ENCODE measurements around the gene ATP8B4. TPM values are rescaled to one million over a fixed set of nuclear protein-coding genes. Genes with fewer than 3 reads are reported as not detected.

ATP8B4 gene
- total and polyA plus RNA-seq, 2 donors (not counting 1 experiment from before 2014, with no cell fraction given) = 3.5 to 19.5 TPM

GRCh38 chr15:50149090-50149489, 30.1 kb upstream of the ATP8B4 start:
- H3K27me3 ChIP-seq (ENCODE audit: control insufficient read depth, insufficient read depth, low read length) = no peaks in the 10 kb centered on the region
- peak overlapping the region; percentile 22 for H2AFZ ChIP-seq (ENCODE audit: low read length)
- H3K9me3 ChIP-seq (ENCODE audit: control insufficient read depth, insufficient read depth, low read depth, low read length) = no peaks in the 10 kb centered on the region
- H3K4me2 ChIP-seq (ENCODE audit: extremely low read depth, insufficient read depth, low read length) = no peak overlapping the region
- TF ChIP-seq EZH2 (IDR thresholded peaks at IDR 0.05; ENCODE audit: low read length, missing control alignments) = no peak
- TF ChIP-seq CTCF (conservative IDR thresholded peaks at IDR 0.05 in 1 of 2, IDR thresholded peaks at IDR 0.05 in 1 of 2; ENCODE audit: low read depth in 1 of 2, low read length in 2 of 2) = no peak
- H4K20me1 ChIP-seq (ENCODE audit: control insufficient read depth, extremely low read depth, insufficient read depth, low read length) = no peaks in the 10 kb centered on the region
- no peaks in the 10 kb centered on the region for H3K36me3 ChIP-seq (ENCODE audit: control insufficient read depth, insufficient read depth, low read length)
- DNase-seq (ENCODE audit: low read depth in 2 of 2) = no peak
- H3K4me1 ChIP-seq (ENCODE audit: control insufficient read depth, extremely low read depth, insufficient read depth, low read length) = peaks cover 3% of the 10 kb centered on the region
- H3K27ac ChIP-seq (ENCODE audit: insufficient read depth, low read length) = no peak overlapping the region
- no peaks in the 10 kb centered on the region for H3K79me2 ChIP-seq (ENCODE audit: control insufficient read depth, insufficient read depth, low read length)
- H3K4me3 ChIP-seq (replicated peaks in 1 of 4; ENCODE audit: control extremely low read depth in 1 of 4, insufficient read depth in 1 of 4, low read depth in 3 of 4, low read length in 4 of 4) = no peak overlapping the region
- no peak overlapping the region for H3K9ac ChIP-seq (ENCODE audit: insufficient read depth, low read length)

DNA sequence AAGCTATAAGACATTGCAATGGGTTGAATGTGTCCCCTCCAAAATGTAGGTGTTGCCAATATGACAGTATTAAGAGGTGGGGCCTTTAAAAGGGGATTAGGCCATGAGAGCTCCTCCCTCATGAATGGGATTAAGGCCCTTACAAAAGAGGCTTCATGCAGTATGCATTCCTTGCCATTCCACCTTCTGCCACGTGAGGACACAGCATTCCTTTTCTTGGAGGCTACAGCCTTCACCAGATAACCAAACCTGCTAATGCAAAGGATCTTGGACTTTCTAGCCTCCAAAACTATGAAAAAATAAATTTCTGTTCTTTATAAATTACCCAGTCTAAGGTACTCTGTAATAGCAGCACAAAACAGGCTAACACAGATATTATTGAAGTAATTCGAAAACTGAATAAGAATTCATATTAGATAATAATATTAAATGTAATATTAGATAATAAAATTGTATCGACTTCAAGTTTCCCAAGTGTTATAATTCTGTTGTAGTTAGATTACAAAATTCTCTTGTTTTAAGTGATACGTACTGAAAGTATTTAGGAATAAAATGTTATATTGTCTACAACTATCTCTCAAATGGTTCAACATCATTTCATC, 29.4 kb upstream of the ATP8B4 start:
- peak; percentile 71 to 73 for DNase-seq (ENCODE audit: low read depth in 2 of 2)
- Histone ChIP-seq H4K20me1 (ENCODE audit: control insufficient read depth, extremely low read depth, insufficient read depth, low read length) (no peaks in the 10 kb centered on the region), H3K4me1 (ENCODE audit: control insufficient read depth, extremely low read depth, insufficient read depth, low read length) (peaks cover 3% of the 10 kb centered on the region), H3K27ac (ENCODE audit: insufficient read depth, low read length) (no peak overlapping the region), H3K36me3 (ENCODE audit: control insufficient read depth, insufficient read depth, low read length) (no peaks in the 10 kb centered on the region), H3K9me3 (ENCODE audit: control insufficient read depth, insufficient read depth, low read depth, low read length) (no peaks in the 10 kb centered on the region), H3K9ac (ENCODE audit: insufficient read depth, low read length) (no peak overlapping the region), H3K79me2 (ENCODE audit: control insufficient read depth, insufficient read depth, low read length) (no peaks in the 10 kb centered on the region), H3K4me2 (ENCODE audit: extremely low read depth, insufficient read depth, low read length) (no peak overlapping the region), H3K4me3 (replicated peaks in 1 of 4; ENCODE audit: control extremely low read depth in 1 of 4, insufficient read depth in 1 of 4, low read depth in 3 of 4, low read length in 4 of 4) (no peak overlapping the region), H3K27me3 (ENCODE audit: control insufficient read depth, insufficient read depth, low read length) (no peaks in the 10 kb centered on the region), H2AFZ (ENCODE audit: low read length) (no peak overlapping the region)
- peak; percentile 50 to 71 for TF ChIP-seq CTCF (conservative IDR thresholded peaks at IDR 0.05 in 1 of 2, IDR thresholded peaks at IDR 0.05 in 1 of 2; ENCODE audit: low read depth in 1 of 2, low read length in 2 of 2)
- TF ChIP-seq EZH2 (IDR thresholded peaks at IDR 0.05; ENCODE audit: low read length, missing control alignments) = no peak

GRCh38 chr15:50146632-50147031, 27.6 kb upstream of the ATP8B4 start:
- H2AFZ ChIP-seq (ENCODE audit: low read length) = peak overlapping the region; percentile 61
- peaks cover 3% of the 10 kb centered on the region for H3K4me1 ChIP-seq (ENCODE audit: control insufficient read depth, extremely low read depth, insufficient read depth, low read length)
- no peaks in the 10 kb centered on the region for H3K79me2 ChIP-seq (ENCODE audit: control insufficient read depth, insufficient read depth, low read length)
- no peak overlapping the region for H3K27ac ChIP-seq (ENCODE audit: insufficient read depth, low read length)
- H3K4me3 ChIP-seq (replicated peaks in 1 of 4; ENCODE audit: control extremely low read depth in 1 of 4, insufficient read depth in 1 of 4, low read depth in 3 of 4, low read length in 4 of 4) = no peak overlapping the region
- H3K9me3 ChIP-seq (ENCODE audit: control insufficient read depth, insufficient read depth, low read depth, low read length) = no peaks in the 10 kb centered on the region
- H3K27me3 ChIP-seq (ENCODE audit: control insufficient read depth, insufficient read depth, low read length) = no peaks in the 10 kb centered on the region
- no peaks in the 10 kb centered on the region for H3K36me3 ChIP-seq (ENCODE audit: control insufficient read depth, insufficient read depth, low read length)
- no peak overlapping the region for H3K4me2 ChIP-seq (ENCODE audit: extremely low read depth, insufficient read depth, low read length)
- H4K20me1 ChIP-seq (ENCODE audit: control insufficient read depth, extremely low read depth, insufficient read depth, low read length) = no peaks in the 10 kb centered on the region
- TF ChIP-seq CTCF (conservative IDR thresholded peaks at IDR 0.05 in 1 of 2, IDR thresholded peaks at IDR 0.05 in 1 of 2; ENCODE audit: low read depth in 1 of 2, low read length in 2 of 2) (no peak), EZH2 (IDR thresholded peaks at IDR 0.05; ENCODE audit: low read length, missing control alignments) (no peak)
- DNase-seq (ENCODE audit: low read depth in 2 of 2) = no peak
- H3K9ac ChIP-seq (ENCODE audit: insufficient read depth, low read length) = no peak overlapping the region
